Motor neuron (in vitro differentiated cells): ENCODE data around the gene FYCO1. TPM values are rescaled to one million over a fixed set of nuclear protein-coding genes. Genes with fewer than 3 reads are reported as not detected.

Source experiments
- ATAC-seq, 8 experiments: fragments of 200-7000 bp; cut with Tn5 transposase; replicated peaks in 6 of 8; 2 replicates each; pipeline ENCODE4 v1.8.0; 2021; ENCODE audit warnings: mild to moderate bottlenecking in 8 of 8, moderate library complexity in 8 of 8
- H3K27ac ChIP-seq, 2 donors: fragments of 250-450 bp; sonication (Bioruptor Pico); 2 replicates each; pipeline ENCODE4 v1.9.0; 2021; ENCODE audit warnings: antibody characterized with exemption in 2 of 2, mild to moderate bottlenecking in 2 of 2, moderate library complexity in 1 of 2
- H3K4me1 ChIP-seq, 2 donors: fragments of 250-450 bp; sonication (Bioruptor Pico); replicated peaks in 1 of 2; 2 replicates each; pipeline ENCODE4 v1.6.1; 2021; ENCODE audit warnings: antibody characterized with exemption in 2 of 2, mild to moderate bottlenecking in 2 of 2, moderate library complexity in 1 of 2
- H3K4me3 ChIP-seq, 5 donors: fragments of 250-450 bp; sonication (Bioruptor Pico); 2 replicates each; pipeline ENCODE4 v1.9.0; 2021; ENCODE audit warnings: antibody characterized with exemption in 5 of 5, mild to moderate bottlenecking in 5 of 5, moderate library complexity in 4 of 5
- WGBS, 10 experiments: fragments of 450-650 bp; shearing (Covaris generic); methylation state at CpG; one replicate each; pipeline ENCODE4 v1.0.0; 2022; 5-methylcytosine and 5-hydroxymethylcytosine counted together
- in situ Hi-C, 9 experiments: fragments of 400-800 bp; cut with MboI; loops; one replicate each; pipeline ENCODE4 v1.15.0; 2021; ENCODE audit warnings: low sequenced_read_pairs in 9 of 9, low pct_unique_long_range_greater_than_20kb in 2 of 9; ENCODE audit not compliant: unreplicated experiment in 9 of 9
- total RNA-seq, 8 experiments: library from RNA; unstranded; fragments of 300-600 nt; gene quantifications; 2 replicates each; pipeline versions ENCODE4 v1.2.3 to v1.2.4, GENCODE V29; 2022

FYCO1 gene
- total RNA-seq, 8 experiments from 2014 or later = 0.87 to 19.6 (median 5.6) TPM

GRCh38 chr3:45960289-45960688 lies 35.3 kb downstream of the FYCO1 start:
- in situ Hi-C loops = no loop called here
- Histone ChIP-seq H3K4me1 (no peaks in the 10 kb centered on the region), H3K27ac (no peak overlapping the region), H3K4me3 (no peak overlapping the region)
- WGBS, 10 experiments = 100% methylated on average over 2 of the region's 2 CpGs; no CpG with 5 or more reads in 9 of the 10 experiments
- ATAC-seq = no peak

GRCh38 chr3:45959201-45959600 lies 36.4 kb downstream of the FYCO1 start:
- no peak overlapping the region for H3K27ac ChIP-seq
- no peaks in the 10 kb centered on the region for H3K4me1 ChIP-seq
- no peak for ATAC-seq
- in situ Hi-C loops = no loop called here
- H3K4me3 ChIP-seq = no peak overlapping the region
- WGBS, 10 experiments = 79 to 100% (median 93%) methylated on average over 1 to 5 of the region's 7 CpGs; no CpG with 5 or more reads in 4 of the 10 experiments

- H3K27ac ChIP-seq = no peak overlapping the region
- in situ Hi-C loops = no loop called here
- WGBS, 10 experiments = 60 to 100% (median 97%) methylated on average over 2 to 6 of the region's 6 CpGs; no CpG with 5 or more reads in 5 of the 10 experiments
- no peak overlapping the region for H3K4me3 ChIP-seq
- no peaks in the 10 kb centered on the region for H3K4me1 ChIP-seq
- ATAC-seq = no peak
These were observed 37.3 kb downstream of the FYCO1 start for GRCh38 chr3:45958321-45958791.

GRCh38 chr3:45957586-45957985 lies 38.0 kb downstream of the FYCO1 start:
- Histone ChIP-seq H3K4me1 (no peaks in the 10 kb centered on the region), H3K4me3 (no peak overlapping the region), H3K27ac (no peak overlapping the region)
- in situ Hi-C loops = no loop called here
- ATAC-seq = peak in 3 of 8 experiments; percentile 53 to 99 (median 79)
- 72 to 100% (median 90%) methylated on average over 1 to 5 of the region's 5 CpGs; no CpG with 5 or more reads in 4 of the 10 experiments for WGBS, 10 experiments

GRCh38 chr3:45955706-45956105 lies 39.9 kb downstream of the FYCO1 start:
- WGBS, 10 experiments = 78 to 100% (median 100%) methylated on average over 1 to 4 of the region's 4 CpGs; no CpG with 5 or more reads in 2 of the 10 experiments

GRCh38 chr3:45955017-45955647 lies 40.5 kb downstream of the FYCO1 start:
- no peak overlapping the region for H3K27ac ChIP-seq
- H3K4me1 ChIP-seq = no peaks in the 10 kb centered on the region
- no peak for ATAC-seq
- WGBS, 10 experiments = 67 to 100% (median 89%) methylated on average over 1 to 10 of the region's 11 CpGs
- in situ Hi-C loops = no loop called here
- H3K4me3 ChIP-seq = no peak overlapping the region

More at GRCh38 chr3:45955706-45956105, 39.9 kb downstream of the FYCO1 start:
- no peak overlapping the region for H3K27ac ChIP-seq
- ATAC-seq = no peak
- no peak overlapping the region for H3K4me3 ChIP-seq
- no peaks in the 10 kb centered on the region for H3K4me1 ChIP-seq
- in situ Hi-C loops = no loop called here

- no peak overlapping the region for H3K4me3 ChIP-seq
- in situ Hi-C loops = no loop called here
- H3K27ac ChIP-seq = no peak overlapping the region
- no peaks in the 10 kb centered on the region for H3K4me1 ChIP-seq
- ATAC-seq = no peak
- WGBS, 10 experiments = 92 to 100% (median 92%) methylated on average over 1 to 2 of the region's 3 CpGs; no CpG with 5 or more reads in 7 of the 10 experiments
These were observed 41.3 kb downstream of the FYCO1 start for GRCh38 chr3:45954306-45954705.

- Histone ChIP-seq H3K4me3 (no peak overlapping the region), H3K4me1 (no peaks in the 10 kb centered on the region), H3K27ac (no peak overlapping the region)
- 33 to 100% (median 100%) methylated on average over 1 to 3 of the region's 4 CpGs; no CpG with 5 or more reads in 1 of the 10 experiments for WGBS, 10 experiments
- ATAC-seq = no peak
- in situ Hi-C loops = no loop called here
These were observed 42.1 kb downstream of the FYCO1 start for GRCh38 chr3:45953536-45953935.

GRCh38 chr3:45952456-45952855 lies 43.2 kb downstream of the FYCO1 start:
- Histone ChIP-seq H3K4me1 (no peaks in the 10 kb centered on the region), H3K27ac (no peak overlapping the region), H3K4me3 (no peak overlapping the region)
- in situ Hi-C loops = no loop called here
- no peak for ATAC-seq
- WGBS, 10 experiments = 38 to 100% (median 91%) methylated on average over 1 to 3 of the region's 4 CpGs; no CpG with 5 or more reads in 3 of the 10 experiments

GRCh38 chr3:45951946-45952345 lies 43.7 kb downstream of the FYCO1 start:
- Histone ChIP-seq H3K4me1 (no peaks in the 10 kb centered on the region), H3K4me3 (no peak overlapping the region), H3K27ac (no peak overlapping the region)
- WGBS, 10 experiments = 70 to 100% (median 100%) methylated on average over 1 to 4 of the region's 6 CpGs; no CpG with 5 or more reads in 1 of the 10 experiments
- no peak for ATAC-seq
- in situ Hi-C loops = no loop called here

- Histone ChIP-seq H3K4me3 (no peak overlapping the region), H3K4me1 (no peaks in the 10 kb centered on the region), H3K27ac (no peak overlapping the region)
- ATAC-seq = no peak
- in situ Hi-C loops = no loop called here
- WGBS, 10 experiments = 85 to 100% (median 100%) methylated on average over 1 to 4 of the region's 6 CpGs; no CpG with 5 or more reads in 6 of the 10 experiments
These were observed 44.7 kb downstream of the FYCO1 start for GRCh38 chr3:45950686-45951600.

- Histone ChIP-seq H3K4me3 (no peak overlapping the region), H3K4me1 (no peaks in the 10 kb centered on the region), H3K27ac (no peak overlapping the region)
- in situ Hi-C loops = no loop called here
- WGBS, 10 experiments = 100% methylated on average over 1 of the region's 2 CpGs; no CpG with 5 or more reads in 7 of the 10 experiments
- ATAC-seq = no peak
These were observed 45.5 kb downstream of the FYCO1 start for GRCh38 chr3:45950131-45950530.

GRCh38 chr3:45949432-45949831 lies 46.2 kb downstream of the FYCO1 start:
- H3K4me3 ChIP-seq = no peak overlapping the region
- WGBS, 10 experiments = 83 to 100% (median 100%) methylated on average over 1 of the region's 4 CpGs; no CpG with 5 or more reads in 7 of the 10 experiments
- no peaks in the 10 kb centered on the region for H3K4me1 ChIP-seq
- ATAC-seq = no peak
- in situ Hi-C loops = loop anchor here in 5 of 9 experiments (10.0 to 25.0 kb wide), 7 partner anchors 125 to 912 kb away; partner anchors contain the start of genes CCR1 (in 1 of the 5), CCR2 (in 1 of the 5), CCR5 (in 1 of the 5) and CLEC3B (in 1 of the 5)
- H3K27ac ChIP-seq = no peak overlapping the region
